BLaER1 treated with 17β-estradiol and CSF1 and Interleukin-3, amounts not matched to agents 10 nM and 100 nM (cell line): ENCODE data around the gene PNPLA6.
A peak's percentile ranks its signal among the peaks of the same experiment; 100 is the strongest.
"Not testable (repeated sequence)": the region's sequence is repeated elsewhere in the genome, so short reads cannot be mapped to it uniquely, and the experiment has no call there.

Experiments
- H3K27ac ChIP-seq, 11 experiments: shearing (Covaris generic); formaldehyde crosslinking; 2 replicates each; pipeline ENCODE4 v1.8.1; 2022
- H3K27me3 ChIP-seq, 11 experiments: shearing (Covaris generic); formaldehyde crosslinking; 2 replicates each; pipeline ENCODE4 v1.8.1; 2022
- H3K36me3 ChIP-seq, 11 experiments: shearing (Covaris generic); formaldehyde crosslinking; 2 replicates each; pipeline ENCODE4 v1.8.1; 2022
- H3K4me1 ChIP-seq, 10 experiments: shearing (Covaris generic); formaldehyde crosslinking; 2 replicates each; pipeline ENCODE4 v1.8.1; 2022
- H3K4me2 ChIP-seq, 11 experiments: shearing (Covaris generic); formaldehyde crosslinking; 2 replicates each; pipeline ENCODE4 v1.8.1; 2022
- H3K4me3 ChIP-seq, 10 experiments: shearing (Covaris generic); formaldehyde crosslinking; 2 replicates each; pipeline ENCODE4 v1.8.1; 2022
- H3K9ac ChIP-seq, 11 experiments: shearing (Covaris generic); formaldehyde crosslinking; 2 replicates each; pipeline ENCODE4 v1.8.1; 2022
- H3K9me3 ChIP-seq, 11 experiments: shearing (Covaris generic); formaldehyde crosslinking; replicated peaks in 1 of 11; 2 replicates each; pipeline ENCODE4 v1.8.1; 2022
- H4K20me1 ChIP-seq, 11 experiments: shearing (Covaris generic); formaldehyde crosslinking; 2 replicates each; pipeline ENCODE4 v1.8.1; 2022
- Cebpa-rat ChIP-seq, 11 experiments: shearing (Covaris generic); IDR thresholded peaks; 2 replicates each; pipeline ENCODE4 v1.8.1; 2022

PNPLA6 gene

DNA sequence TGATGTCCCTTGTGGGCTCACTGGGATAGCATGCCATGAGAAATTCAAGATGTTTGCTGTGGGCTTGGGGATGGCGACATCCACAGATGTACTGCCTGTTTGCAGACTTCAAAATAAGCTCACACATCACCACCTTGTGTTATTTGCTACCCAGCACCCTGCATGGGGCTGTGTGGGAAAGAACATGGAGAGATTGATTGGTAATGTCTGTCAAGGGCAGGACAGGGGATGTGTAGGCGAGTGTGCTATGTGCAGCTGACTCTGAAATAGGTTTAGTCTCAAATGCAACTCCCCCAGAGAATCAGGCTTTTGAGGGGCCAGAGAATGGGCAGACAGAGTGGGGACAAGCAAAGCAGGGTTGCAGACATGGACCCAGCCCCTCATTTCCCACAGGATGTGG lies 24.7 kb downstream of the PNPLA6 start:
- Histone ChIP-seq H3K9ac (no peak overlapping the region), H3K4me1 (peaks cover 0 to 7% (median 0%) of the 10 kb centered on the region in 10 experiments; a peak in 1 of 20 replicates), H3K4me2 (no peak overlapping the region), H3K27ac (no peak overlapping the region), H3K9me3 (peaks cover 0 to 7% (median 6%) of the 10 kb centered on the region in 11 experiments; a peak in 11 of 22 replicates), H4K20me1 (peaks cover 0 to 29% (median 0%) of the 10 kb centered on the region in 11 experiments; a peak in 5 of 22 replicates), H3K36me3 (peaks cover 38 to 66% (median 57%) of the 10 kb centered on the region in 11 experiments), H3K4me3 (no peak overlapping the region), H3K27me3 (no peaks in the 10 kb centered on the region)
- TF ChIP-seq Cebpa-rat (IDR thresholded peaks at IDR 0.05): no peak

DNA sequence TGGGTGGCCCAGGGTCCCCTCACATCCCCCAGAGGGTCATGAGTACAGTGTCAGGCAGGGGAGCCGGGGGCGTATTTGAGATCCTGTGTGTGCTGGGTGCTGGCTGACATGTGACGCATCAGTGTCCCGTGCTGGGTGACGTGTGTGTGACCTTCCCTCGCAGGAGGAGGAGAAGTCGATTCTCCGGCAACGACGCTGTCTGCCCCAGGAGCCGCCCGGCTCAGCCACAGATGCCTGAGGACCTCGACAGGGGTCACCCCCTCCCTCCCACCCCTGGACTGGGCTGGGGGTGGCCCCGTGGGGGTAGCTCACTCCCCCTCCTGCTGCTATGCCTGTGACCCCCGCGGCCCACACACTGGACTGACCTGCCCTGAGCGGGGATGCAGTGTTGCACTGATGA lies 25.8 kb downstream of the PNPLA6 start:
- Histone ChIP-seq H3K27ac (no peak overlapping the region), H3K9me3 (peaks cover 0 to 7% (median 6%) of the 10 kb centered on the region in 11 experiments; a peak in 11 of 22 replicates), H3K27me3 (no peaks in the 10 kb centered on the region), H3K4me3 (no peak overlapping the region), H3K4me2 (no peak overlapping the region), H4K20me1 (peaks cover 0 to 29% (median 0%) of the 10 kb centered on the region in 11 experiments; a peak in 5 of 22 replicates), H3K4me1 (peaks cover 0 to 7% (median 0%) of the 10 kb centered on the region in 10 experiments; a peak in 1 of 20 replicates), H3K9ac (no peak overlapping the region), H3K36me3 (peaks cover 31 to 56% (median 47%) of the 10 kb centered on the region in 11 experiments)
- TF ChIP-seq Cebpa-rat (IDR thresholded peaks at IDR 0.05): no peak

DNA sequence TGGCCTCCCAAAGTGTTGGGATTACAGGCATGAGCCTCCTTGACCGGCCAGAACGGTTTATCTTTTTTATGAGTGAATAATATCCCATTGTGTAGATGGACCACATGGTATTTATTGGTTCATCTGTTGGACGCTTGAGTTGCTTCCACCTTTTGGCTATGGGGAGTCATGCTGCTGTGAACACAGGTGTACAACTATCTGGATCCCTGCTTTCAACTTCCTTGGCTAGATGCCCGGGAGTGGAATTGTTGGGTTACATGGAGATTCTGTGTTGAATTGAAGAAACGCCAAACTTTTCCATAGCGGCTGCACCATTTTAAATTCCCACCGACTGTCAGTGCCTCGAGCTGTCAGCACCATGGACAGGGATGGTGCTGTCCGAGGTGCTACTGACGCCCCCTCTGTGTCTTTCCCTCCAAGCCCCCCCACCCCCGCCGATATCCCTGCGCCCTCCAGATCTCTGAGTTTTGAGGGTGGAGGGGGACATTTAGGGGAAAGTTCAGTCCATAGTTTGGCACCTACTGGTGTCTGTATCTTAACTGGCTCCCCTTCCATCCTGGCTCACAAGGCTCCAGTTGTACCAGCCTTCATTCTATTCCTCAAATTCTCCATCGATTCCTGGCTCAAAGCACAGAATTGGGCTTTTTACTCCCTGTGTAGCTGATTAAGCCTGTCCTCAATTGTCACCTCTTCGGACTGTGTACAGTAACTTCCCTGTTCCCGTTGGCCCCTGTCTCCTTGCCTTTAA lies 27.3 kb downstream of the PNPLA6 start:
- peaks cover 0 to 7% (median 6%) of the 10 kb centered on the region in 11 experiments; a peak in 11 of 22 replicates for H3K9me3 ChIP-seq
- no peak overlapping the region for H3K9ac ChIP-seq
- H3K4me3 ChIP-seq: no peak overlapping the region
- H3K4me1 ChIP-seq: peaks cover 0 to 7% (median 0%) of the 10 kb centered on the region in 10 experiments; a peak in 1 of 20 replicates
- no peaks in the 10 kb centered on the region for H3K27me3 ChIP-seq
- no peak for TF ChIP-seq Cebpa-rat (IDR thresholded peaks at IDR 0.05)
- no peak overlapping the region for H3K27ac ChIP-seq
- H4K20me1 ChIP-seq: peaks cover 0 to 29% (median 0%) of the 10 kb centered on the region in 11 experiments; a peak in 5 of 22 replicates
- H3K4me2 ChIP-seq: no peak overlapping the region
- peaks cover 18 to 41% (median 33%) of the 10 kb centered on the region in 11 experiments for H3K36me3 ChIP-seq

- no peak overlapping the region for H3K4me2 ChIP-seq
- no peak overlapping the region for H3K9ac ChIP-seq
- no peaks in the 10 kb centered on the region for H3K4me1 ChIP-seq
- H3K27me3 ChIP-seq: no peaks in the 10 kb centered on the region
- no peak overlapping the region for H3K4me3 ChIP-seq
- H3K27ac ChIP-seq: no peak overlapping the region
- peaks cover 6 to 21% (median 14%) of the 10 kb centered on the region in 11 experiments; a peak in 19 of 22 replicates for H3K36me3 ChIP-seq
- TF ChIP-seq Cebpa-rat (IDR thresholded peaks at IDR 0.05): no peak
- peaks cover 0 to 7% (median 6%) of the 10 kb centered on the region in 11 experiments; a peak in 11 of 22 replicates for H3K9me3 ChIP-seq
- peaks cover 0 to 23% (median 0%) of the 10 kb centered on the region in 11 experiments; a peak in 5 of 22 replicates for H4K20me1 ChIP-seq
Observed at GRCh38 chr19:7564866-7565265, 29.3 kb downstream of the PNPLA6 start.

- H3K9ac ChIP-seq: no peak overlapping the region
Observed at GRCh38 chr19:7565332-7565731, 29.8 kb downstream of the PNPLA6 start.

GRCh38 chr19:7570761-7571160 lies 35.2 kb downstream of the PNPLA6 start:
- Histone ChIP-seq H3K27me3 (no peaks in the 10 kb centered on the region), H4K20me1 (no peaks in the 10 kb centered on the region), H3K4me2 (no peak overlapping the region), H3K9me3 (no peaks in the 10 kb centered on the region), H3K36me3 (no peaks in the 10 kb centered on the region), H3K4me3 (no peak overlapping the region), H3K4me1 (peaks cover 0 to 5% (median 0%) of the 10 kb centered on the region in 10 experiments; a peak in 1 of 20 replicates), H3K9ac (no peak overlapping the region), H3K27ac (no peak overlapping the region)
- no peak for TF ChIP-seq Cebpa-rat (IDR thresholded peaks at IDR 0.05)

More at GRCh38 chr19:7565332-7565731, 29.8 kb downstream of the PNPLA6 start:
- H3K4me1 ChIP-seq: no peaks in the 10 kb centered on the region
- peaks cover 0 to 18% (median 0%) of the 10 kb centered on the region in 11 experiments; a peak in 5 of 22 replicates for H4K20me1 ChIP-seq
- H3K27me3 ChIP-seq: no peaks in the 10 kb centered on the region
- peaks cover 0 to 4% (median 2%) of the 10 kb centered on the region in 11 experiments; a peak in 11 of 22 replicates for H3K9me3 ChIP-seq
- H3K27ac ChIP-seq: no peak overlapping the region
- TF ChIP-seq Cebpa-rat (IDR thresholded peaks at IDR 0.05): peak in 5 of 11 experiments; percentile 6 to 56 (median 17); a peak in 1 of 22 replicates
- peaks cover 2 to 17% (median 9%) of the 10 kb centered on the region in 11 experiments; a peak in 19 of 22 replicates for H3K36me3 ChIP-seq
- H3K4me2 ChIP-seq: no peak overlapping the region
- no peak overlapping the region for H3K4me3 ChIP-seq

DNA sequence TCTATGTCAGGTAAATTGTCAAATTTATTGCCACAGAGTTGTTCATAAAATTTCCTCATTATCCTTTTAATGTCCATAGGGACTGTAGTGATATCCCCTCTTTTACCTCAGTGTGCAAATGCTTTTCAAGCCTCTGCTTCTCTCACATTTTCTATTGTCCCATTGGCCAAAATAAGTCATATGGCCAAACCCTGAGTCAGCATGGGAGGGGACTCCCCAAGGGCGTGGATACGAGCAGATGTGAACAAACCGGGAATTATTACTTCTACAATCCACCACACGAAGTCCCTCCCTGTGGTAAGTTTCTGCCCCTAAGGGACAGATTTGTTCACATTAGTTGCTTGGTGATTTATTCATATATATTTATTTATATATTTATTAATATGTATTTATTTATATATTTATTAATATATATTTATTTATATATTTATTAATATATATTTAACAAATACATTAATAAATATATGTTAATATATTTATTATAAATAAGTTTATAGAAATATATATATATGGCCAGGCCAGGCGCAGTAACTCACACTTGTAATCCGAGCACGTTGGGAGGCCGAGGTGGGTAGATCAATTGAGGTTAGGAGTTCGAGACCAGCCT lies 40.0 kb downstream of the PNPLA6 start:
- peaks cover 0 to 5% (median 0%) of the 10 kb centered on the region in 10 experiments; a peak in 1 of 20 replicates for H3K4me1 ChIP-seq
- no peaks in the 10 kb centered on the region for H4K20me1 ChIP-seq
- no peak for TF ChIP-seq Cebpa-rat (IDR thresholded peaks at IDR 0.05)
- H3K4me3 ChIP-seq: no peak overlapping the region
- H3K9ac ChIP-seq: no peak overlapping the region
- H3K27ac ChIP-seq: no peak overlapping the region
- H3K4me2 ChIP-seq: peak overlapping the region in 2 of 11 experiments; percentile 35 to 37; a peak in 1 of 22 replicates
- H3K27me3 ChIP-seq: no peaks in the 10 kb centered on the region
- H3K9me3 ChIP-seq: no peaks in the 10 kb centered on the region
- no peaks in the 10 kb centered on the region for H3K36me3 ChIP-seq

- H3K27me3 ChIP-seq, H3K4me1 ChIP-seq, H4K20me1 ChIP-seq, H3K36me3 ChIP-seq, H3K9ac ChIP-seq, H3K4me3 ChIP-seq, H3K27ac ChIP-seq, H3K9me3 ChIP-seq, H3K4me2 ChIP-seq: not testable (repeated sequence)
Observed at GRCh38 chr19:7577422-7577821, 41.9 kb downstream of the PNPLA6 start.

GRCh38 chr19:7578127-7578526 lies 42.6 kb downstream of the PNPLA6 start:
- H3K36me3 ChIP-seq: no peaks in the 10 kb centered on the region
- H4K20me1 ChIP-seq: no peaks in the 10 kb centered on the region
- no peaks in the 10 kb centered on the region for H3K27me3 ChIP-seq
- H3K4me2 ChIP-seq: no peak overlapping the region
- no peak overlapping the region for H3K9ac ChIP-seq
- no peak overlapping the region for H3K27ac ChIP-seq
- TF ChIP-seq Cebpa-rat (IDR thresholded peaks at IDR 0.05): no peak
- no peak overlapping the region for H3K4me3 ChIP-seq
- no peaks in the 10 kb centered on the region for H3K9me3 ChIP-seq
- H3K4me1 ChIP-seq: peaks cover 0 to 5% (median 0%) of the 10 kb centered on the region in 10 experiments; a peak in 1 of 20 replicates
